HEK293 (cell line): ENCODE results near the gene ARHGAP32.

Experiments
- CTCF ChIP-seq: fragments of 450-650 bp; formaldehyde crosslinking; IDR thresholded peaks from 2 replicates; pipeline ENCODE4 v1.5.1; 2016; ENCODE audit warnings: missing biosample characterization, missing genetic modification characterization
- KLF10 ChIP-seq: fragments of 450-650 bp; IDR thresholded peaks from 2 replicates; pipeline ENCODE4 v1.5.1; 2018; ENCODE audit warnings: missing biosample characterization, mild to moderate bottlenecking, missing genetic modification characterization
- MEIS1 ChIP-seq: sonication (generic); formaldehyde crosslinking; IDR thresholded peaks from 2 replicates; pipeline ENCODE4 v1.8.1; 2022; ENCODE audit warnings: missing genetic modification reagents, mild to moderate bottlenecking, borderline replicate concordance
- PBX3 ChIP-seq: sonication (generic); formaldehyde crosslinking; IDR thresholded peaks from 2 replicates; pipeline ENCODE4 v1.8.1; 2022; ENCODE audit warnings: mild to moderate bottlenecking, moderate library complexity, missing genetic modification reagents
- PRDM1 ChIP-seq: fragments of 450-650 bp; formaldehyde crosslinking; IDR thresholded peaks from 2 replicates; pipeline ENCODE4; 2016; ENCODE audit warnings: missing biosample characterization, missing genetic modification characterization
- ZBTB1 ChIP-seq: fragments of 450-650 bp; formaldehyde crosslinking; IDR thresholded peaks from 2 replicates; pipeline ENCODE4 v1.5.1; 2016; ENCODE audit warnings: missing biosample characterization, missing genetic modification characterization
- ZNF175 ChIP-seq: fragments of 450-650 bp; formaldehyde crosslinking; IDR thresholded peaks from 2 replicates; pipeline ENCODE4 v1.5.1; 2016; ENCODE audit warnings: missing biosample characterization, missing genetic modification characterization
- ZNF214 ChIP-seq: fragments of 450-650 bp; formaldehyde crosslinking; IDR thresholded peaks from 2 replicates; pipeline ENCODE4 v1.5.1; 2017; ENCODE audit warnings: missing biosample characterization, mild to moderate bottlenecking, missing genetic modification characterization, borderline replicate concordance
- ZNF791 ChIP-seq: fragments of 450-650 bp; formaldehyde crosslinking; IDR thresholded peaks from 2 replicates; pipeline ENCODE4 v1.5.1; 2016; ENCODE audit warnings: missing biosample characterization, missing genetic modification characterization
- TF ChIP-seq, protein P1 (sequence below): fragments of 450-650 bp; formaldehyde crosslinking; IDR thresholded peaks from 2 replicates; pipeline ENCODE4 v1.5.1; 2016; ENCODE audit warnings: missing biosample characterization, missing genetic modification characterization, borderline replicate concordance
- TF ChIP-seq, protein P2 (sequence below): fragments of 450-650 bp; formaldehyde crosslinking; IDR thresholded peaks from 2 replicates; pipeline ENCODE4 v1.5.1; 2016; ENCODE audit warnings: missing biosample characterization, missing genetic modification characterization
- TF ChIP-seq, protein P3 (sequence below): fragments of 450-650 bp; formaldehyde crosslinking; IDR thresholded peaks from 2 replicates; pipeline ENCODE4 v1.5.1; 2016; ENCODE audit warnings: missing biosample characterization, missing genetic modification characterization, low read depth
- TF ChIP-seq, protein P4 (sequence below): fragments of 450-650 bp; formaldehyde crosslinking; IDR thresholded peaks from 2 replicates; pipeline ENCODE4 v1.5.1; 2016; ENCODE audit warnings: missing biosample characterization, missing genetic modification characterization

- no peak for TF ChIP-seq ZNF791 (tag by site-specific recombination)
- TF ChIP-seq CTCF, result no peak
- no peak for TF ChIP-seq MEIS1
- no peak for TF ChIP-seq KLF10
- TF ChIP-seq, protein P1, sequence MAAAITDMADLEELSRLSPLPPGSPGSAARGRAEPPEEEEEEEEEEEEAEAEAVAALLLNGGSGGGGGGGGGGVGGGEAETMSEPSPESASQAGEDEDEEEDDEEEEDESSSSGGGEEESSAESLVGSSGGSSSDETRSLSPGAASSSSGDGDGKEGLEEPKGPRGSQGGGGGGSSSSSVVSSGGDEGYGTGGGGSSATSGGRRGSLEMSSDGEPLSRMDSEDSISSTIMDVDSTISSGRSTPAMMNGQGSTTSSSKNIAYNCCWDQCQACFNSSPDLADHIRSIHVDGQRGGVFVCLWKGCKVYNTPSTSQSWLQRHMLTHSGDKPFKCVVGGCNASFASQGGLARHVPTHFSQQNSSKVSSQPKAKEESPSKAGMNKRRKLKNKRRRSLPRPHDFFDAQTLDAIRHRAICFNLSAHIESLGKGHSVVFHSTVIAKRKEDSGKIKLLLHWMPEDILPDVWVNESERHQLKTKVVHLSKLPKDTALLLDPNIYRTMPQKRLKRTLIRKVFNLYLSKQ (tag by site-specific recombination), result no peak
- no peak for TF ChIP-seq ZNF175 (tag by site-specific recombination)
- TF ChIP-seq PRDM1 (tag by site-specific recombination), result no peak
- TF ChIP-seq, protein P2, sequence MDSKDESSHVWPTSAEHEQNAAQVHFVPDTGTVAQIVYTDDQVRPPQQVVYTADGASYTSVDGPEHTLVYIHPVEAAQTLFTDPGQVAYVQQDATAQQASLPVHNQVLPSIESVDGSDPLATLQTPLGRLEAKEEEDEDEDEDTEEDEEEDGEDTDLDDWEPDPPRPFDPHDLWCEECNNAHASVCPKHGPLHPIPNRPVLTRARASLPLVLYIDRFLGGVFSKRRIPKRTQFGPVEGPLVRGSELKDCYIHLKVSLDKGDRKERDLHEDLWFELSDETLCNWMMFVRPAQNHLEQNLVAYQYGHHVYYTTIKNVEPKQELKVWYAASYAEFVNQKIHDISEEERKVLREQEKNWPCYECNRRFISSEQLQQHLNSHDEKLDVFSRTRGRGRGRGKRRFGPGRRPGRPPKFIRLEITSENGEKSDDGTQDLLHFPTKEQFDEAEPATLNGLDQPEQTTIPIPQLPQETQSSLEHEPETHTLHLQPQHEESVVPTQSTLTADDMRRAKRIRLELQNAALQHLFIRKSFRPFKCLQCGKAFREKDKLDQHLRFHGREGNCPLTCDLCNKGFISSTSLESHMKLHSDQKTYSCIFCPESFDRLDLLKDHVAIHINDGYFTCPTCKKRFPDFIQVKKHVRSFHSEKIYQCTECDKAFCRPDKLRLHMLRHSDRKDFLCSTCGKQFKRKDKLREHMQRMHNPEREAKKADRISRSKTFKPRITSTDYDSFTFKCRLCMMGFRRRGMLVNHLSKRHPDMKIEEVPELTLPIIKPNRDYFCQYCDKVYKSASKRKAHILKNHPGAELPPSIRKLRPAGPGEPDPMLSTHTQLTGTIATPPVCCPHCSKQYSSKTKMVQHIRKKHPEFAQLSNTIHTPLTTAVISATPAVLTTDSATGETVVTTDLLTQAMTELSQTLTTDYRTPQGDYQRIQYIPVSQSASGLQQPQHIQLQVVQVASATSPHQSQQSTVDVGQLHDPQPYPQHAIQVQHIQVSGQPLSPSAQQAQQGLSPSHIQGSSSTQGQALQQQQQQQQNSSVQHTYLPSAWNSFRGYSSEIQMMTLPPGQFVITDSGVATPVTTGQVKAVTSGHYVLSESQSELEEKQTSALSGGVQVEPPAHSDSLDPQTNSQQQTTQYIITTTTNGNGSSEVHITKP, result no peak
- TF ChIP-seq, protein P3, sequence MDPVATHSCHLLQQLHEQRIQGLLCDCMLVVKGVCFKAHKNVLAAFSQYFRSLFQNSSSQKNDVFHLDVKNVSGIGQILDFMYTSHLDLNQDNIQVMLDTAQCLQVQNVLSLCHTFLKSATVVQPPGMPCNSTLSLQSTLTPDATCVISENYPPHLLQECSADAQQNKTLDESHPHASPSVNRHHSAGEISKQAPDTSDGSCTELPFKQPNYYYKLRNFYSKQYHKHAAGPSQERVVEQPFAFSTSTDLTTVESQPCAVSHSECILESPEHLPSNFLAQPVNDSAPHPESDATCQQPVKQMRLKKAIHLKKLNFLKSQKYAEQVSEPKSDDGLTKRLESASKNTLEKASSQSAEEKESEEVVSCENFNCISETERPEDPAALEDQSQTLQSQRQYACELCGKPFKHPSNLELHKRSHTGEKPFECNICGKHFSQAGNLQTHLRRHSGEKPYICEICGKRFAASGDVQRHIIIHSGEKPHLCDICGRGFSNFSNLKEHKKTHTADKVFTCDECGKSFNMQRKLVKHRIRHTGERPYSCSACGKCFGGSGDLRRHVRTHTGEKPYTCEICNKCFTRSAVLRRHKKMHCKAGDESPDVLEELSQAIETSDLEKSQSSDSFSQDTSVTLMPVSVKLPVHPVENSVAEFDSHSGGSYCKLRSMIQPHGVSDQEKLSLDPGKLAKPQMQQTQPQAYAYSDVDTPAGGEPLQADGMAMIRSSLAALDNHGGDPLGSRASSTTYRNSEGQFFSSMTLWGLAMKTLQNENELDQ (tag by site-specific recombination), result no peak
- TF ChIP-seq, protein P4, sequence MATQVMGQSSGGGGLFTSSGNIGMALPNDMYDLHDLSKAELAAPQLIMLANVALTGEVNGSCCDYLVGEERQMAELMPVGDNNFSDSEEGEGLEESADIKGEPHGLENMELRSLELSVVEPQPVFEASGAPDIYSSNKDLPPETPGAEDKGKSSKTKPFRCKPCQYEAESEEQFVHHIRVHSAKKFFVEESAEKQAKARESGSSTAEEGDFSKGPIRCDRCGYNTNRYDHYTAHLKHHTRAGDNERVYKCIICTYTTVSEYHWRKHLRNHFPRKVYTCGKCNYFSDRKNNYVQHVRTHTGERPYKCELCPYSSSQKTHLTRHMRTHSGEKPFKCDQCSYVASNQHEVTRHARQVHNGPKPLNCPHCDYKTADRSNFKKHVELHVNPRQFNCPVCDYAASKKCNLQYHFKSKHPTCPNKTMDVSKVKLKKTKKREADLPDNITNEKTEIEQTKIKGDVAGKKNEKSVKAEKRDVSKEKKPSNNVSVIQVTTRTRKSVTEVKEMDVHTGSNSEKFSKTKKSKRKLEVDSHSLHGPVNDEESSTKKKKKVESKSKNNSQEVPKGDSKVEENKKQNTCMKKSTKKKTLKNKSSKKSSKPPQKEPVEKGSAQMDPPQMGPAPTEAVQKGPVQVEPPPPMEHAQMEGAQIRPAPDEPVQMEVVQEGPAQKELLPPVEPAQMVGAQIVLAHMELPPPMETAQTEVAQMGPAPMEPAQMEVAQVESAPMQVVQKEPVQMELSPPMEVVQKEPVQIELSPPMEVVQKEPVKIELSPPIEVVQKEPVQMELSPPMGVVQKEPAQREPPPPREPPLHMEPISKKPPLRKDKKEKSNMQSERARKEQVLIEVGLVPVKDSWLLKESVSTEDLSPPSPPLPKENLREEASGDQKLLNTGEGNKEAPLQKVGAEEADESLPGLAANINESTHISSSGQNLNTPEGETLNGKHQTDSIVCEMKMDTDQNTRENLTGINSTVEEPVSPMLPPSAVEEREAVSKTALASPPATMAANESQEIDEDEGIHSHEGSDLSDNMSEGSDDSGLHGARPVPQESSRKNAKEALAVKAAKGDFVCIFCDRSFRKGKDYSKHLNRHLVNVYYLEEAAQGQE (tag by site-specific recombination), result no peak
- no peak for TF ChIP-seq PBX3 (CRISPR knock-in tag)
- TF ChIP-seq ZNF214, result no peak
- no peak for TF ChIP-seq ZBTB1
Measured at GRCh38 chr11:129109701-129110100, 82.4 kb downstream of the ARHGAP32 start.
